BJ (cell line): ENCODE results near the gene LRRC30. TPM values are rescaled to one million over a fixed set of nuclear protein-coding genes. Genes with fewer than 3 reads are reported as not detected.

ENCODE experiments used
- CTCF ChIA-PET: fragments of 350-600 bp; formaldehyde crosslinking; extraction: SDS; loops from one replicate; lab custom pipeline; 2021; ENCODE audit warnings: antibody characterized with exemption, inconsistent platforms; lab: Yijun Ruan, JAX
- POLR2A ChIA-PET: fragments of 300-600 bp; sonication (Branson Sonifier 250); formaldehyde crosslinking; extraction: SDS; loops from one replicate; lab custom pipeline; 2021; ENCODE audit warnings: antibody characterized with exemption; lab: Charles Lee
- DNase-seq: peaks from one replicate; pipeline ENCODE4 v3.0.0-alpha.2; 2011; ENCODE audit warnings: low read depth
- H3K27me3 ChIP-seq: 2 replicates; pipeline ENCODE4 v1.6.0; 2011; ENCODE audit warnings: low read length; ENCODE audit not compliant: control insufficient read depth, insufficient read depth
- H3K36me3 ChIP-seq: 2 replicates; pipeline ENCODE4 v1.5.1; 2011; ENCODE audit warnings: low read length; ENCODE audit not compliant: control insufficient read depth, insufficient read depth
- H3K4me3 ChIP-seq: 2 replicates; pipeline ENCODE4 v1.5.1; 2011; ENCODE audit warnings: low read depth, mild to moderate bottlenecking, control low read depth, low read length
- CTCF ChIP-seq: IDR thresholded peaks from 2 replicates; pipeline ENCODE4 v1.5.1; 2011; ENCODE audit warnings: low read depth, mild to moderate bottlenecking, control low read depth, inconsistent platforms, low read length, moderate library complexity; ENCODE audit not compliant: insufficient read depth
- polyA plus RNA-seq: library from polyadenylated mRNA; depleted of rRNA; stranded (reverse); fragments of >200 nt; gene quantifications from 2 replicates; pipeline ENCODE4 v1.2.3, GENCODE V29; 2011

The LRRC30 gene
- polyA plus RNA-seq, 1 experiment, result not detected

GRCh38 chr18:7232218-7232617 lies 1.3 kb downstream of the LRRC30 start:
- CTCF ChIA-PET, result no interaction called here
- H3K4me3 ChIP-seq, result no peak overlapping the region
- no peaks in the 10 kb centered on the region for H3K36me3 ChIP-seq
- no peak for DNase-seq
- 0 out of 2 replicates have a peak, but pooled peaks cover 4% of the 10 kb centered on the region for H3K27me3 ChIP-seq
- POLR2A ChIA-PET, result no interaction called here
- no peak for TF ChIP-seq CTCF

GRCh38 chr18:7233134-7233810 lies 2.4 kb downstream of the LRRC30 start:
- TF ChIP-seq CTCF, result no peak
- no peaks in the 10 kb centered on the region for H3K36me3 ChIP-seq
- DNase-seq, result no peak
- ChIA-PET CTCF (interaction anchor here (1.2 kb wide), 1 partner anchor 11 kb away, joined by 3 read pairs; no protein-coding TSS in a partner anchor), POLR2A (no interaction called here)
- H3K27me3 ChIP-seq, result 0 out of 2 replicates have a peak, but pooled peaks cover 4% of the 10 kb centered on the region
- no peak overlapping the region for H3K4me3 ChIP-seq

- DNase-seq, result no peak
- no peaks in the 10 kb centered on the region for H3K36me3 ChIP-seq
- ChIA-PET CTCF (no interaction called here), POLR2A (no interaction called here)
- H3K4me3 ChIP-seq, result no peak overlapping the region
- 0 out of 2 replicates have a peak, but pooled peaks cover 4% of the 10 kb centered on the region for H3K27me3 ChIP-seq
- no peak for TF ChIP-seq CTCF
These were observed 3.2 kb downstream of the LRRC30 start for GRCh38 chr18:7234091-7234490.

GRCh38 chr18:7234956-7235355 lies 4.1 kb downstream of the LRRC30 start:
- no peak overlapping the region for H3K4me3 ChIP-seq
- TF ChIP-seq CTCF, result no peak
- CTCF ChIA-PET, result no interaction called here
- POLR2A ChIA-PET, result no interaction called here
- no peak for DNase-seq
- H3K36me3 ChIP-seq, result no peaks in the 10 kb centered on the region
- H3K27me3 ChIP-seq, result 0 out of 2 replicates have a peak, but pooled peaks cover 4% of the 10 kb centered on the region

GRCh38 chr18:7236072-7236471 lies 5.2 kb downstream of the LRRC30 start:
- CTCF ChIA-PET, result interaction anchor here (0.6 kb wide), 1 partner anchor 15 kb away, joined by 4 read pairs; no protein-coding TSS in a partner anchor
- POLR2A ChIA-PET, result no interaction called here

More at GRCh38 chr18:7236072-7236471, 5.2 kb downstream of the LRRC30 start:
- H3K4me3 ChIP-seq, result no peak overlapping the region
- TF ChIP-seq CTCF, result no peak
- 0 out of 2 replicates have a peak, but pooled peaks cover 4% of the 10 kb centered on the region for H3K27me3 ChIP-seq
- DNase-seq, result no peak
- H3K36me3 ChIP-seq, result no peaks in the 10 kb centered on the region
